ENCODE measurements around the gene CANT1. TPM values are rescaled to one million over a fixed set of nuclear protein-coding genes. Genes with fewer than 3 reads are reported as not detected.

Gene CANT1
- total RNA-seq, 3 donors from 2014 or later (not counting 1 experiment from before 2014, with no cell fraction given) = 40.0 to 58.8 (median 53.4) TPM

- intact Hi-C loops (cut with micrococcal nuclease) = no loop called here
- TF ChIP-seq, protein P1, sequence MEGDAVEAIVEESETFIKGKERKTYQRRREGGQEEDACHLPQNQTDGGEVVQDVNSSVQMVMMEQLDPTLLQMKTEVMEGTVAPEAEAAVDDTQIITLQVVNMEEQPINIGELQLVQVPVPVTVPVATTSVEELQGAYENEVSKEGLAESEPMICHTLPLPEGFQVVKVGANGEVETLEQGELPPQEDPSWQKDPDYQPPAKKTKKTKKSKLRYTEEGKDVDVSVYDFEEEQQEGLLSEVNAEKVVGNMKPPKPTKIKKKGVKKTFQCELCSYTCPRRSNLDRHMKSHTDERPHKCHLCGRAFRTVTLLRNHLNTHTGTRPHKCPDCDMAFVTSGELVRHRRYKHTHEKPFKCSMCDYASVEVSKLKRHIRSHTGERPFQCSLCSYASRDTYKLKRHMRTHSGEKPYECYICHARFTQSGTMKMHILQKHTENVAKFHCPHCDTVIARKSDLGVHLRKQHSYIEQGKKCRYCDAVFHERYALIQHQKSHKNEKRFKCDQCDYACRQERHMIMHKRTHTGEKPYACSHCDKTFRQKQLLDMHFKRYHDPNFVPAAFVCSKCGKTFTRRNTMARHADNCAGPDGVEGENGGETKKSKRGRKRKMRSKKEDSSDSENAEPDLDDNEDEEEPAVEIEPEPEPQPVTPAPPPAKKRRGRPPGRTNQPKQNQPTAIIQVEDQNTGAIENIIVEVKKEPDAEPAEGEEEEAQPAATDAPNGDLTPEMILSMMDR (IDR thresholded peaks at IDR 0.05) = no peak
- no peaks in the 10 kb centered on the region for H3K4me1 Mint-ChIP-seq
Observed at GRCh38 chr17:78944956-78945355, 64.6 kb downstream of the CANT1 start.

GRCh38 chr17:78944026-78944425, 65.5 kb downstream of the CANT1 start:
- intact Hi-C loops (cut with micrococcal nuclease) = no loop called here
- Mint-ChIP-seq H3K4me1 (no peaks in the 10 kb centered on the region), H3K9me3 (no peaks in the 10 kb centered on the region), H3K36me3 (no peaks in the 10 kb centered on the region), H3K27me3 (ENCODE audit: low read depth in 2 of 2) (peaks cover 0 to 6% of the 10 kb centered on the region in 2 donors), H3K4me3 (no peak overlapping the region), H3K27ac (no peak overlapping the region)
- 83% methylated on average over 5 of the region's 7 CpGs for whole genome bisulfite sequencing (ENCODE audit: insufficient coverage)
- Histone ChIP-seq H3K9me3 (ENCODE audit: control insufficient read depth, insufficient read depth, low read length) (no peaks in the 10 kb centered on the region), H3K27me3 (ENCODE audit: control insufficient read depth, insufficient read depth, low read length) (no peaks in the 10 kb centered on the region), H3K36me3 (ENCODE audit: control insufficient read depth, insufficient read depth, low read length) (no peaks in the 10 kb centered on the region), H3K27ac (ENCODE audit: low read length) (no peak overlapping the region), H3K4me1 (ENCODE audit: control insufficient read depth, insufficient read depth, low read length) (no peaks in the 10 kb centered on the region), H3K4me3 (ENCODE audit: low read length) (no peak overlapping the region)
- no peak for ATAC-seq
- TF ChIP-seq, protein P1 (IDR thresholded peaks at IDR 0.05) = no peak
- no peak for DNase-seq

More at GRCh38 chr17:78944956-78945355, 64.6 kb downstream of the CANT1 start:
- H3K36me3 ChIP-seq (ENCODE audit: control insufficient read depth, insufficient read depth, low read length) = no peaks in the 10 kb centered on the region
- no peaks in the 10 kb centered on the region for H3K27me3 ChIP-seq (ENCODE audit: control insufficient read depth, insufficient read depth, low read length)
- Mint-ChIP-seq H3K36me3 (no peaks in the 10 kb centered on the region), H3K4me3 (no peak overlapping the region), H3K27ac (no peak overlapping the region), H3K9me3 (no peaks in the 10 kb centered on the region), H3K27me3 (ENCODE audit: low read depth in 2 of 2) (peaks cover 0 to 6% of the 10 kb centered on the region in 2 donors)
- WGBS (ENCODE audit: insufficient coverage) = 77% methylated on average over 10 of the region's 10 CpGs
- ATAC-seq (no peak), DNase-seq (no peak)
- no peak overlapping the region for H3K4me3 ChIP-seq (ENCODE audit: low read length)
- H3K9me3 ChIP-seq (ENCODE audit: control insufficient read depth, insufficient read depth, low read length) = no peaks in the 10 kb centered on the region
- no peak overlapping the region for H3K27ac ChIP-seq (ENCODE audit: low read length)
- H3K4me1 ChIP-seq (ENCODE audit: control insufficient read depth, insufficient read depth, low read length) = no peaks in the 10 kb centered on the region

Other genes starting within 250 kb of the CANT1 start
- 100 to 1,000 TPM; 437 to 514 (median 457) TPM for gene CYTH1, start 227.5 kb downstream of the CANT1 start, total RNA-seq
- gene USP36, start 168.9 kb downstream of the CANT1 start, total RNA-seq = 100 to 1,000 TPM; 241 to 304 (median 270) TPM
- gene CEP295NL, start 106.6 kb downstream of the CANT1 start, total RNA-seq = 1 to 10 TPM in 2 of 3 donors, under 1 TPM in 1; 0.52 to 2.7 (median 2.1) TPM
- gene TIMP2, start 84.4 kb downstream of the CANT1 start, total RNA-seq = 1 to 10 TPM; 3.6 to 8.2 (median 7.1) TPM
- 1 to 10 TPM; 4.2 to 8.8 (median 4.2) TPM for gene LGALS3BP, start 29.8 kb downstream of the CANT1 start, total RNA-seq
- gene C1QTNF1, start 14.4 kb upstream of the CANT1 start, total RNA-seq = under 1 TPM in 2 of 3 donors, not detected in 1; 0.20 to 0.28 TPM
- 10 to 100 TPM; 56.0 to 86.4 (median 56.9) TPM for gene ENGASE, start 65.1 kb upstream of the CANT1 start, total RNA-seq